GM19467 (cell line): Measurements from ENCODE around the gene TMEM240.

Experiments used
- ATAC-seq: cut with Tn5 transposase; IDR thresholded peaks from one replicate; pipeline ENCODE4 v1.9.1; 2021; ENCODE audit warnings: mild to moderate bottlenecking, moderate library complexity; ENCODE audit not compliant: unreplicated experiment

The TMEM240 gene

DNA sequence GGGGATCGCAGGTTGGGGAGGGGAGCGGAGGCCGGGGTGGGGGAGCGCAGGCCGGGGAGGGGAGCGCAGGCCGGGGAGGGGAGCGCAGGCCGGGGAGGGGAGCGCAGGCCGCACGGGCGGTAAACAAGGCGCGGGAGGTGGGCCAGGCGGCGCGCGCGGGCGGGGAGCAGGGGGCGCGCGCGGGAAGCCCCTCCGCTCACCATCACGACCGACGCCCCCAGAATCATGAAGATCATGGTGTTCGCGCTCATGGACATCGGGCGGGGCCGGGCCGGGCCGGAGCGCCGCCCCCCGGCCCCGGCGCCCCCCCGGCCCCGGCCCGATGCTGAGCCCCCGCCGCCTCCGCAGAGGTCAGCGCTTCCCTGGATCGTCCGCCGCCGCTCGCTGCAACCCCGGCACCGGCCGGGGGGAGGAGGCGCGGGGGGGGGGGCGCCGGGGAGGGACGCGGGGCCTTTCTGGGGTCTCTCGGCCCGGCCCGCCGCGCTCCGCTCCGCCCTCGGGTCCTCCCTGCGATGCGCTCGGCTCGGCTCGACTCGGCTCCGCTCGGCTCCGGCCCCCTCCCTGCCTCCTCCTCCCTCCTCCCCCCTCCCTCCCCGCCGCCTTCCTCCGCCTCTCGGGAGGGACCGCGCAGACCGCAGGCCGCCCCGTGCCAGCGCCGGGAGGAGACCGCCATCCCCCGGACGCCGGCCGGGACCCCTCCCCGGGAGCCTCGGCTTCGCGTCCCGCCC is at the start of gene TMEM240:
TMEM240 (minus strand) TSS at position 535 of the 728 bp plus-strand sequence; CDS start at position 257, 278 bp downstream.
- no peak for ATAC-seq

DNA sequence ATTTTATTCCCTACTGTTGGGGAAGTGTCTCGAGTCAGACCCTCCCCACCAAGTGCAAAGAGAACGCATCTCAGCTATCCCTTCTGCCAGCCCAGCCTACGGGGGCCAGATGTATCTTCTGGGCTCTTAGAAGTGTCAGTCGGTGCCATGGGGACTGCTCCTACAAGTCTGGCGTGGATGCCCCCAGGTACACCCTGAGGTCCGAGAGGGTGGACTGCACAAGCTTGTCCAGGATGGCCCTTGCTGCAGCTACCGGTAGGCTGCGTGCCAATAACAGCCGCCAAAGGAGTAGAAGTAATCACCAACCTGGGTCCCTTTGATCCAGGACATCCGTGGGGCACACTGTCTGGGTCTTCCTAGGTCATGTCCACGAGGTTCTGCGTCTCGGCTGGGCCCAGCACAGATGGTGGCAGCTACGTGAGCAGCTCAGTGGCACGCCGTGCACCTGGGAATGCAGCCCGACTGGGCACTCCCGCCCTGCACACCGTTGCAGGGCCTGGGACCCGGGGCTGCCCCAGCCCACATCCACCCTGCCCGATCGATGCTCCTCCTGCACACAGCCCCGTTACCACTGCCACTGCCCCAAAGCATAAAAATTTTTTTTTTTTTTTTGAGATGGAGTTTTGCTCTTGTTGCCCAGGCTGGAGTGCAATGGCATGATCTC is 43.1 kb upstream of the TMEM240 start:
- no peak for ATAC-seq

DNA sequence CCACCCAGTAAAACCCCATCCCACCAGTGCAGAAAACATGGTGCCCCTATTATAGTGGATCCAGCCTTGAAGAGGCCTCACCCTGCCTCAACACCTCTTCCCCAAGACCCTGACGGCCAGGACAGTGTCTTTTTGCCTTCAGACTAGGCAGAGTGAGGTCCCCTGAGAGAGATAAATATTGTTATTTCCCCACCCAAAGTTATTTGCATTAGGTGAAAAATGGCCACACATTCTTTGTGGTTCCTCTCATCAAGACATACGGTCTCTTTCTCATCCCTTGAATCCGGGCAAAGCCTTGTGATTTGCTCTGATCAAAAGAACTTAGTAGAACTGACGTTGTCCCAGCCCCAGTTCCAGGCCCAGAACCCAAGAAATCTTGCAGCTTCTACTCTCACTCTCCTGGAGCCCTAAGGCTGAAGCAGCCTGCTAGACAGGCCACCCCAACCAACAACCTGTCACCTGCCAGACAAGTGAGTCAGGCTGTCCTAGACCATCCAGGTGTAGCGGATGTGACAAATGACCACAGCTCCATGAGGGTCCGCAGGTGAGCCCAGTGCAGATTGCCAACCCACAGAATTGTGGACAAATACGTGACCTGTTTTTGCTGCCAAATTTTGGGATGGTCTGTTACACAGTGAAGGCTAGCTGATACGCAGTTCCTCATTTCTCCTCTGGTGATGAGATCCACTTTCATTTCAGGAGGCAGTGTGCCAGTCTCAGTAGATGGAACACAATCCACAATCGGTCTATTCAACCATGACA is 42.3 kb upstream of the TMEM240 start:
- no peak for ATAC-seq

DNA sequence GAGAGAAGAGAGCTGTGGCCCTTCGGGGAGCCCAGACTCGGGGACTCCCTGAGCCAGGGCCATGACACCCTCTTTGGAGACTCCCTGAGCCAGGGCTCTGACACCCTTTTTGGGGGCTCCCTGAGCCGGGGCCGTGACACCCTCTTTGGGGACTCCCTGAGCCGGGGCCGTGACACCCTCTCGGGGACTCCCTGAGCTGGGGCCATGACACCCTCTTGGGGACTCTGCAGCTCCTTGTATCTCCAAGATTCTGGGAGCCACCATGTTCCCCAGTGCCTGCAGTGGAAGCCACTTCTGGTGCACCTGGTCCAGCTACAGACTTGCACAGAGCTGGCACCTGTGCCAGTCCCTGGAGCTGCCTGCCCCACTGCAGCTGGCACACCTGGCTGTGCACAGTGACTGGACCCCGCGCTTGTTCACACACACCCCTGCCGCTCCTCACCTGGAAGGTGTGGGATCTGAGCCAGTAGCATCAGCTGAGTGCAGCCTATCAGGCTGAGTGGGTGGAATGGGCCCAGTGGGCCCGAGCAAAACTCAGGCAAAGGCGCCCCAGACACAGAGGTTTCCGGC is 38.0 kb upstream of the TMEM240 start:
- ATAC-seq, result no peak

DNA sequence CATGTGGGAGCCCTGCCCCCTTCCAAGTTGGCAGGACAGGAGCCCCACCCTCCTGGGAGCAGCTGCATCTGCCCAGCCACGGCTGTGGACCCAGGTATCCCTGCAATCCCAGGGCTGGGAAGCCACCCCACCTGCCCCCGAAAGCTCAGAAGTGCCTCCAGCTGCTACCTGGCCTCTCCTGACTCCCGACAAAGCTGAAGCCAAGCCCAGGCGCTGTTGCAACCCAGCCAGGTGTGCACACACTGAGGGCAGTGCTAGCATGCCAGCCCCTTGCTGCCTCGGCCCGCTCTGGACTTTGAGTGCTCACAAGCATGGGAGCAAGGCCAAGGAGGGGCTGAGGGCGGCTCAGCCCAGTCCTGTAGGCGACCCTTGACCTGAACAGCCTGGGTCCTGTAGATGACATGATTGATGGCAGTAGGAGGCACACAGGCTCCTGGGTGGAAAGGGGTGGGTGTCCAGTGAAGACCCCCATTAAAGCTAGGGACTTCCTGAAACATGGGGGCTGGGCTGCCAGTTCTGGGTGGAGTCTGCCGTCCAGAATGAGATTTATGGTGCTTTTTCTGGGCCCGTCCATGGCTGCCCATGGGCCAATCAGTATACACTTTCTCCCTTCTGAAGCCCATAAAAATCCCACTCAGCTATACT is 37.1 kb upstream of the TMEM240 start:
- no peak for ATAC-seq

DNA sequence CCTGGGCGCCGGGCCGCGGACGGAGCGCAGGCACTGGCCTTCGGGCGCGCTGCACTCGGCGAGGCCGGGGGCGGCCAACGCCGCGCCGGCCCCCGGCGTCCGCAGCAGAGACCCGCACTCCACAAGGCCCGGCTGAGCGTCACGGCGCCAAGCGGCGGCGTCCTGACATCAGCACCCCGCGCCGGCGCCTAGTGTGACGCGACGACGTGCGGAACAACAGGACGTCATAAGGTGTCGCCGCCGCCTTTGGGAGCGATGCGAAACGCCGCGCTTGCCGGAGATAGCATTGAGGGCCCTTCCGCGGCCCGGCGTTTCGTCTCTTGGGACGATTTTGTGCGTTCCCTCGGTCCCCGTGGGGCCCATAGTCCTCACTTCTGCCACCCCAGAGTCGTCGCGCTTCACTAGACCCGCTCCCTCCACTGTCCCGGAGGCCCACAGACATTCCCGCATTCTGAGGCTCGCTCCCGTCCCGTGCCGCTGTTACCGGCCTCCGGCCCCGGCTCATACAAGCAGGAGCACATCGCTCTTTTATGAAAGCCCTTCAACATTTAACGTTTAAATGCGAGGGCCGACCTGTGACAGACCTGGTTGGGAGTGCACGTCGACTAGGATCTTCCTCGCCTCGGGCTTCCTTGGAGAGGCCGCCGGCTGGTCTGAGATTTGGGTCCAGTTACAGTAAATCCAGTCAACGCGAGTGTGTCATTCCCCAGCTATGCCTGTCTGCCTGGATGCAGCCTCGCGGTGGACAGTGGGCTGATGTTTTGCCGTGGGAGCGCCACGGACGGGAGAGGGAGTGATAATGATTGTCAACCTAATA is 34.5 kb upstream of the TMEM240 start, which contains the start of gene SSU72:
SSU72 (minus strand) TSS at position 143 of the 817 bp plus-strand sequence. CDS start 306 bp downstream, outside the sequence.
- peak; percentile 78 for ATAC-seq

DNA sequence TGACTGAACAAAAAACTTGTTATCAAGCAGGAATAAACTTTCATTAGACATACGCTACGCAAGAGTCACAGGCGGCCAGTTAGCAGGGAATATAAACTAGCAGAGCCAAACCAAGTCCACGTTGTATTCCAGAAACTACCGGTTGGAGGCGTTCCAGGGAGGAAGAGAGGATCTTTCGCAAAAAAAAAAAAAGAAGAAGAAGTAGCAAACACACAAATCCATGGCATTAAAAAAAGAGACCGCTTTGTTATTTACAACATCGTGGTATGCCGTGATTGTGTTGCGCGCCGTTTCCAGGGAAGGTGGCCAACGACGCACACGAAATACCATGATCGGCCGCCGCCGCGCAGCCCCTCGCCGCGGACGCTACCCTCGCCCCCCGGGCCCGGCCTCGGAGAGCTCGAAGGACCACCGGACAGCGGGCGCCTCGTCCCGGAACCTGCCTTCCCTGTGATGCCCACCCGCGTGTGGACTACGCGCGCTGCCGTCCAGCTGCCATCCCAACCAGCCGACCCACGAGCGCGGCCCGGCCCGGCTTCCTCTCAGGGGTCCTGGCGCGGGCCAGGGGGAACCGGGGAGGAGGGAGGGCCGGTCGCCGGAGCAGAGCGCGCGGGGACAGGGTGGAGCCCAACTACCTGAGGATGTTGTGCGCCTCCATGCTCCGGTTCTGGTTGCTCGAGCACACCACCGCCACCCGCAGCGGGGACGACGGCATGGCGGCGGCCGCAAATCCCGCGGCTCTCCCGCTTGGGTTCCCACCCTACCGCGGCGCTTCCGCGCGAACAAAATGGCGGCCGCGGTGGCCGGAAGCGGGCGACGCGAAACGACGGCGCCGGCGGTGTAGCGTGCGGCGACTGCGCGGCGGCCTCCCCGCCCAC is 33.7 kb upstream of the TMEM240 start:
- peak; percentile 53 for ATAC-seq

DNA sequence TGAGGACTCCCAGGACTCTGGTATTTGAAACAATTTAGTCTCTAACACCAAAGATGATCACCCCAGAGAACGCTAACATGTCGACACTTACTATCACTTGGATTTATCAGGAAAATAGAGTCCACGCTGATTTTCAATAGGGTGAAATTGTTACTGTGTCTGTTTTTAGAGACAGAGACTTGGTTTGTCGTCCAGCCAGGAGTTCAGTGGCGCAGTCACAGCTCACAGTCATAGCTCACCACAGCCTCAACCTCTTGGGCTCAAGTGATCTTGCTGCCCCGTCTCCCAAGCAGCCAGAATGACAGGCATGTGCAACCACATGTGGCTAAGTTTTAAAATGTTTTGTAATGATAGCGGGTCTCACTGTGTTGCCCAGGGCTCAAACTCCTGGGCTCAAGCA is 28.9 kb upstream of the TMEM240 start:
- ATAC-seq, result no peak

DNA sequence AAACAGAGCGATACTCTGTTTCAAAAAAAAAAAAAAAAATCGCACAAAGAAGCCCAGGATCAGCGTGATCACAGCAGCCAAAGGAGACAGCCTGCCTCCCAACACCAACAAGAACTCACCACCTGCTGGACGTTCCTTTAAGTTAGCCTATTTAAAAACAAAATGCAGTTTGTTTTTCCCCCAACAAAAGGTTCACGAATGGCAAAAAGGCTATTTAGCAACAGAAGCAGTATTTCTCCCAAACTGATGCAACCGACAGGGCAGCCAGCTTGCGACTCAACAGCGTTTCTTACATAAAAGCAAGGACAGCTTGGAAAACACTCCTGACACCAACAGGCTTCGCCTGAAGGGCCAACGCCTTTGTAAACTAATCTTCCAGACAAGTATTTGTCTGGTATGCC is 27.5 kb upstream of the TMEM240 start:
- ATAC-seq, result no peak

DNA sequence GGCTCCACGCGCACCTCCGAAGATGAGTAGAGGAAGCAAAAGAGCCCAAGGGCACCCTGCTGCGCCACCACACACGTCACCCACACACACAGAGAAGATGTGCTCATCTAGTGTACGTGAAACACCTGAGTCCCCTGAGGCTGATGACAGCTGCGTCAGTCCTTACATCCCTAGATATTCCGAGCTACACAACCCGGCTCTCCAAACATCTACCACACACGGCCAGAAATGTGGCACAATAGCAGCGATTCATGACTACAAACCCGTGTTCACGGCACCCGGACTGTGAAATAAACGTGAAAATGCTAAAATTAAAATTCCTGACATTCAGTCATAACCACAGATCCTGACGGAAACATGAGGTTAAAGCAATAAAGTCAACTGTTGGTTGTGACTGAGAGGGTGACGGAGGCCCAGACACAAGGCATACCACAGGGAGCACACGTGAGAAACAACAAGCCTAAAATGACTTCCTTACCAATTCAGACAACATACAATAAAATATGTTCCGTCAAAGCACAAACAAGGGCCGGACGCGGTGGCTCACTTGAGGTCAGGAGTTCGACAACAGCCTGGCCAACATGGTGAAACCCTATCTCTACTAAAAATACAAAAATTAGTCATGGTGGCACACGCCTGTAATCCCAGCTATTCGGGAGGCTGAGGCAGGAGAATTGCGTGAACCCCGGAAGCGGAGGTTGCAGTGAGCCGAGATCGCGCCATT is 26.9 kb upstream of the TMEM240 start:
- no peak for ATAC-seq

DNA sequence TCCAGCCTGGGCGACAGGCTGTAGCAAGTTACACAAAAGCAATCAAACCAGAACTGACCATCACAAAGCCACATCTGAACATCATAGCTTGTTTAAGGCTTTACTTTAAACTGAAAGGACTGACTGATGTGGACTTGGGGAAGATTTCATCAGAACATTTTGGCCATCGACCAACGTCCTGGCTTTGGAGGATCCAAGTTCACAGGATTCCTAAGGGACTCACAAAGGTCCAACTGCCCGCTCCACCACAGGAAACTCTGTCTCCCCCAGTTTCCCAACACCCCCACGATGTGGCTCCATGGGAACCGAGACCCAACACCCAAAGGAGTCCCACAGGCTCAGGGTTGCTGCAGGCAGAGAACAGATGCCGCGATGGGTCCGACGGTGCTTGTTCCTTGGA is 24.9 kb upstream of the TMEM240 start:
- ATAC-seq, result no peak

DNA sequence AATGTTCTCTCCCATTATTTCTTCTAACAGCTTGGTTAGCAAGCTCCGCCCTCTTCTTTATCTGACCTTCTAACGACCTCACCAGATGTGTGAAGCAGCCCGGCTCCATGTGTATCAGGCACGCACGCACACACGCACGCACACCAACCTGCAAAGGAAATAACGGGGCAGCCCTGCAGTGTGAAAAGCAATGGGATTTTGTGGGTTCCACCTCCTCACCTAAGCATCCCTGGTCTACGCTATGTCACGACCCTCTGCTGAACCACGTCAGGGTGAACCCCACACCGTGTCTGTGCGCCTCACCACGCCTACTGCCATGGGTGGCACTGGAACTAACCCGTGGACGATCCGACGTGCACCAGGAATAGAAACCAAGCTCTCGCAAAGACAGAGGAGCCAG is 23.8 kb upstream of the TMEM240 start:
- no peak for ATAC-seq

DNA sequence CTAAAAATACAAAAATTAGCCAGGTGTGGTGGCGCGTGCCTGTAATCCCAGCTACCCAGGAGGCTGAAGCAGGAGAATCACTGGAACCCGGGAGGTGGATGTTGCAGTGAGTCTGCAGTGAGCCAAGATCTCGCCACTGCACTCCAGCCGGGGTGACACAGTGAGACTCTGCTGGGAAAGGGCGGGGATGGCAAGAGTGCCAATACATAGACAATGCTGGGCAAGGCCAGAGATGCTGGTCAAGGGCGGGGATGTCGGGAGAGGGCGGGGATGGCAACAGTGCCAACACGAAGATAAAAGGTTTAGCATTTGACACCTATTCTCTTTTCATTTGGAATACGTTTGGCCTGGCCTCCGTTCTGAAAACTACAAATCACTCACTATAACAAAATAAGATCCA is 23.3 kb upstream of the TMEM240 start:
- ATAC-seq, result no peak

DNA sequence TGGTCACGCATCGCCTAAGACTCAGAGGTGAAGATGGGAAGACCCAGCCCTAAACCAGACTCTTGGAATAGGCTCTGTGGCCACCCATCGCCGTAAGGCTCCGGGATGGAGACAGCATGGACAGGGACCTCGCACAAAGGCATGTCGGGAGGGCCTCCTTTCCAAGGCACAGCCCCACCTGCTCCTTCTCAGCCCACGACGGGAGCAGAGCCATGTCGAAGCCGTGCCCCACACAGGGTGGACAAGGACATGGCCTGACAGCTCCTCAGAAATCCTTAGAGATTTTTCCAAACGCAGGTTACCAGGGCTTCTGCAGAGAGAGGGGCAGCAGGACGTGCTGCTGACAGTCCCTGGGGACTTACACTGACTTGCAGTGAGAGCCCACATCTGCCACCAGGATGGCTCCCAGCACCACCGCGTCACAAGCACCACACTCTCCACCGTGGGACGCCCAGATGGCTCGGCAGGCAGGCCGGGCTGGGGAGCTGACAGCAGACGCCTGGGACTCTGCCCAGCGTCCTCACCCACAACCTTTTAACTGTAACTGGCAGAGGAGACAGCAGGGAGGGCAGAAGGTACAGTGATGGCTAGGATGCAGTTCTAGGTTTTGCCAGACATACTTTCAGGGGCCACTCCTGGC is 22.3 kb upstream of the TMEM240 start:
- no peak for ATAC-seq

DNA sequence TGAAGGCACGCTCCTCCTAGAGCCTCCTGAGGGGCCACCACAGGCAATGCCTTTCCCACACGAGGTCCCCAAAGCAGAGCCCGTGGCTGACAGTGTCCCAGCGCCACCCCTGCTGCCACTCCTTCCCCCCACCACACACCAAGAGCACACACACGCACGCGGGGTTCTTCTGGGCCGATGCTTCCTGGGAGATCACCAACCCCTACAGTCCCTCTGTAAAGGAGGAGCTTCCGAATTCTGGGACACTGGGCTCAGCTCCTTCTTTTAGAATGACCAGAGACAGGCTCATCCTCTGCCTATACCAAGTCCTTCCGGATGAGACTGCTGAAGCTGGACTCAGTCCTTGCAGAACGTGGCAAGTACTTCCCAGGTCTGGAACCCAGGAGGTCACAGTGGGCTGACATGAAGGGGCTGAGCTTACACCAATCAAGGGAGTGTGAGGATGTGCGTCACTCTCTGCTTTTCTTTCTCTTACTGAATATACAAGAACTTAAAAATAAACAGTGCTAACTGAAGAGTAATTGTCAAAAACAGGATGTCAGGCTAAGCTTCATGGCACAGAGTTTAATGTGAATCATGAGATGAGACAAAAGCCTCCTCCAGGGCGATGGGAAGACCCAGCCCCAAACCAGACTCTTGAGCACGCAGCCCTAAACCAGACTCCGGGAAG is 21.5 kb upstream of the TMEM240 start:
- no peak for ATAC-seq

DNA sequence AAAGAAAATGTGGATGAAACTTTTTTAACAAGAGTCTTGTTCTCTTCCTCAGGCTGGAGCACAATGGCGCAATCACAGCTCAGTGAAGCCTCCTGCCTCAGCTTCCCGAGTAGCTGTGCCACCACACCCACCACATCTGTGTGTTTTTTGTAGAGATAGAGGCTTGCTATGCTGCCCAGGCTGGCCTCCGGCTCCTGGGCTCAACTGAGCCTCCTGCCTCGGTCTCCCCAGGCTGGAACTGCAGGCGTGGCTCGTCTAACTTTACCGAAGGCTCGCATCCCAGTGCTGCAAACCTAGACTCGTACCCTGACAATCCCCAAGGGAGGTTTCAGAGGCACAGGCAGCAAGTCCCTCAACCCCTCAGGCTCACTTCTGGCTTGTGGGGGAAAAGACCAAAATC is 19.8 kb upstream of the TMEM240 start:
- ATAC-seq, result no peak

DNA sequence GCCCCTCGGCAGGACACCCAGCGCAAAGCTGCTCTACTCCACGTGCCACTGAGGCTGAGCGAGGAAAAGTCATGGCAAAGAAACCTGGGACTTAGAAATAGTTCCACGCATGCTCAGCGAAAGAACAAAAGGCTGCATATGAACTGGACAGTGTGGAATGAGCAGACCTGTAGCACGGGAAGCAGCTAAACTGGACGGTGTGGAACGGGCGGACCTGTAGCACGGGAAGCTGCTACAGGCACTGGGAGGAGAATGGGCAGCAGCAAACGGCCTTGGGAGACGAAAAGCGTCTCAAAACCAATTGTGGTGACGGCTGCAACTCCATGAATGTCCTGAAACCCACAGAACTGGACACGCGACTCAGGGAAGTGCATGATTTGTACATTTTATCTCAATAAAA is 18.6 kb upstream of the TMEM240 start:
- ATAC-seq, result no peak
